SK-N-SH (cell line): ENCODE data around the gene GUCY1A1.

ENCODE experiments used
- CHD2 ChIP-seq: fragments of 150-350 bp; IDR thresholded peaks from 2 replicates; pipeline ENCODE4 v1.6.1; 2018; ENCODE audit warnings: low read length; ENCODE audit not compliant: partially characterized antibody
- CTCF ChIP-seq: fragments of 200-600 bp; sonication (generic); IDR thresholded peaks from 2 replicates; pipeline ENCODE4 v1.6.1; 2017; ENCODE audit warnings: antibody characterized with exemption, mild to moderate bottlenecking, moderate library complexity
- EZH2phosphoT487 ChIP-seq: fragments of 200-600 bp; sonication (generic); IDR thresholded peaks from 2 replicates; pipeline ENCODE4 v1.6.1; 2017; ENCODE audit warnings: low read depth, mixed run types, mild to moderate bottlenecking, antibody characterized with exemption, moderate library complexity, borderline replicate concordance
- FOXM1 ChIP-seq: IDR thresholded peaks from 2 replicates; pipeline ENCODE4 v1.4.0; 2012; ENCODE audit warnings: low read depth, mild to moderate bottlenecking
- GATA2 ChIP-seq: sonication (generic); formaldehyde crosslinking; IDR thresholded peaks from 2 replicates; pipeline ENCODE4 v1.5.0; 2020; ENCODE audit warnings: mild to moderate bottlenecking, missing genetic modification reagents
- MAX ChIP-seq: IDR thresholded peaks from 2 replicates; pipeline ENCODE4 v1.4.0; 2012; ENCODE audit warnings: low read depth
- TF ChIP-seq, protein P1 (sequence below): IDR thresholded peaks from 2 replicates; pipeline ENCODE4 v1.6.1; 2012; ENCODE audit warnings: mild to moderate bottlenecking, low read depth, low read length, moderate library complexity

- TF ChIP-seq, protein P1, sequence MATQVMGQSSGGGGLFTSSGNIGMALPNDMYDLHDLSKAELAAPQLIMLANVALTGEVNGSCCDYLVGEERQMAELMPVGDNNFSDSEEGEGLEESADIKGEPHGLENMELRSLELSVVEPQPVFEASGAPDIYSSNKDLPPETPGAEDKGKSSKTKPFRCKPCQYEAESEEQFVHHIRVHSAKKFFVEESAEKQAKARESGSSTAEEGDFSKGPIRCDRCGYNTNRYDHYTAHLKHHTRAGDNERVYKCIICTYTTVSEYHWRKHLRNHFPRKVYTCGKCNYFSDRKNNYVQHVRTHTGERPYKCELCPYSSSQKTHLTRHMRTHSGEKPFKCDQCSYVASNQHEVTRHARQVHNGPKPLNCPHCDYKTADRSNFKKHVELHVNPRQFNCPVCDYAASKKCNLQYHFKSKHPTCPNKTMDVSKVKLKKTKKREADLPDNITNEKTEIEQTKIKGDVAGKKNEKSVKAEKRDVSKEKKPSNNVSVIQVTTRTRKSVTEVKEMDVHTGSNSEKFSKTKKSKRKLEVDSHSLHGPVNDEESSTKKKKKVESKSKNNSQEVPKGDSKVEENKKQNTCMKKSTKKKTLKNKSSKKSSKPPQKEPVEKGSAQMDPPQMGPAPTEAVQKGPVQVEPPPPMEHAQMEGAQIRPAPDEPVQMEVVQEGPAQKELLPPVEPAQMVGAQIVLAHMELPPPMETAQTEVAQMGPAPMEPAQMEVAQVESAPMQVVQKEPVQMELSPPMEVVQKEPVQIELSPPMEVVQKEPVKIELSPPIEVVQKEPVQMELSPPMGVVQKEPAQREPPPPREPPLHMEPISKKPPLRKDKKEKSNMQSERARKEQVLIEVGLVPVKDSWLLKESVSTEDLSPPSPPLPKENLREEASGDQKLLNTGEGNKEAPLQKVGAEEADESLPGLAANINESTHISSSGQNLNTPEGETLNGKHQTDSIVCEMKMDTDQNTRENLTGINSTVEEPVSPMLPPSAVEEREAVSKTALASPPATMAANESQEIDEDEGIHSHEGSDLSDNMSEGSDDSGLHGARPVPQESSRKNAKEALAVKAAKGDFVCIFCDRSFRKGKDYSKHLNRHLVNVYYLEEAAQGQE = no peak
- TF ChIP-seq MAX (no peak), CTCF (no peak), FOXM1 (no peak), CHD2 (no peak), GATA2 (no peak), EZH2phosphoT487 (no peak)
These were observed 44.9 kb downstream of the GUCY1A1 start for GRCh38 chr4:155711556-155711955.
